LNCaP clone FGC (cell line): Measurements from ENCODE around the gene SRGAP3.

Source experiments
- DNase-seq: peaks from one replicate; pipeline ENCODE4 v3.0.0-alpha.2; 2011; ENCODE audit warnings: low read depth
- H3K4me3 ChIP-seq: 2 replicates; pipeline ENCODE4 v1.5.1; 2011; ENCODE audit warnings: mild to moderate bottlenecking, low read depth, low read length, control low read depth
- TF ChIP-seq, protein P1 (sequence below): IDR thresholded peaks from 2 replicates; pipeline ENCODE4 v1.5.1; 2012; ENCODE audit warnings: mild to moderate bottlenecking; ENCODE audit not compliant: control insufficient read depth, insufficient read depth; ENCODE audit errors: extremely low read depth

Gene SRGAP3

DNA sequence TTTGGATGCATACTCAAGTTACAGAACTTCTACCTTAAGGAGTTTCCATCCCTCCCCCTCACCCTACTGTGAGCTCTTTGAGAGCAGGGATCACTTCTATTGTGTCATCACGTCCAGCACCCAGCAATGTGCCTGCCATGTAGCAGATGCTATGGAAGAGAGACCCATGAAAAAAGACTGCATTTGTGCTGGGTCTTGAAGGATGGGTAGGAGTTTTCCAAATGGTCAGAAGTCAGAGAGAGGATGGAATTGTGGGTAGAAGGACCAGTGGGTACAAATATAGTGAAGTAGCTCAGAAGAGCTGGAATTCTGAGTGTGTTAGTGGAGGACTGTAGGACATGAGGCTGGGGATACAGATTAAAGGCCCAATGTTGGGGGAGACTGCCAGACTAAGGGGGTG is 141.7 kb downstream of the SRGAP3 start:
- H3K4me3 ChIP-seq, result no peak overlapping the region
- TF ChIP-seq, protein P1, sequence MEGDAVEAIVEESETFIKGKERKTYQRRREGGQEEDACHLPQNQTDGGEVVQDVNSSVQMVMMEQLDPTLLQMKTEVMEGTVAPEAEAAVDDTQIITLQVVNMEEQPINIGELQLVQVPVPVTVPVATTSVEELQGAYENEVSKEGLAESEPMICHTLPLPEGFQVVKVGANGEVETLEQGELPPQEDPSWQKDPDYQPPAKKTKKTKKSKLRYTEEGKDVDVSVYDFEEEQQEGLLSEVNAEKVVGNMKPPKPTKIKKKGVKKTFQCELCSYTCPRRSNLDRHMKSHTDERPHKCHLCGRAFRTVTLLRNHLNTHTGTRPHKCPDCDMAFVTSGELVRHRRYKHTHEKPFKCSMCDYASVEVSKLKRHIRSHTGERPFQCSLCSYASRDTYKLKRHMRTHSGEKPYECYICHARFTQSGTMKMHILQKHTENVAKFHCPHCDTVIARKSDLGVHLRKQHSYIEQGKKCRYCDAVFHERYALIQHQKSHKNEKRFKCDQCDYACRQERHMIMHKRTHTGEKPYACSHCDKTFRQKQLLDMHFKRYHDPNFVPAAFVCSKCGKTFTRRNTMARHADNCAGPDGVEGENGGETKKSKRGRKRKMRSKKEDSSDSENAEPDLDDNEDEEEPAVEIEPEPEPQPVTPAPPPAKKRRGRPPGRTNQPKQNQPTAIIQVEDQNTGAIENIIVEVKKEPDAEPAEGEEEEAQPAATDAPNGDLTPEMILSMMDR, result no peak
- no peak for DNase-seq

DNA sequence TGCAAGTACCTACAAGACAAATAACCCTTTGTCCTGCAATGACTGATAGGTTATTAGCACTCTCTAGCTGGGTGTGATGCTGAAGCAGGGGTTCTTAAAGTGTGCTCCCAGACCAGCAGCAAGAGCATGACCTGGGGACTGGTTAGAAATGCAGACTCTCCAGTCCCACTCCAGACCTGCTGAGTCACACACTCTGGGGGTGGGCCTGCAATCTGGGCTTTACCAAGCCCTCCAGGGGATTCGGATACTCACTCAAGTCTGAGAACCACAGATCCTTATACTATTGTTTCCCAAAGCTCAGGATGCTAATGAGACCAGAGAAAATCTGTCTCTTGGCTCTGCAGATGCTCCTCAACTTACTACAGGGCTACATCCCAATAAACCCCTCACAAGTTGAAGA is 144.0 kb downstream of the SRGAP3 start:
- TF ChIP-seq, protein P1, result no peak
- no peak for DNase-seq
- H3K4me3 ChIP-seq, result no peak overlapping the region

DNA sequence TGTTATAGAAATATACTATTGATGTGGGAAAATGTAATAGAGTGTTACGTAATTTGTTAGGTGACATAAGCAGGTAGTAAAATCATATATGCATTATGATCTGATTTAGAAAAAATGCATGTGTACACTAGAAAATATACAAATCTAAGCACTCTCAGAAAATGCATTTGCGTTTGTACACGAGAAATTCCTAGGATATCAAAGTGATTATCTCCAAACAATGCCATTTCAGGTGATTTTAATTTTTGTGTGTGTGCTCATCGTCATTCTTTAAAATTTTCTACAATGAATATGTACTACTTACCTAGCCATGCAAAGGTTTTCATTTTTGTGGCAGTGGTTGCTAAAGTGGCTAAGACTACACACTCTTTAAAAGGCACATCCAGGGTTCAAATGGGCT is 145.3 kb downstream of the SRGAP3 start:
- H3K4me3 ChIP-seq, result no peak overlapping the region
- DNase-seq, result no peak
- TF ChIP-seq, protein P1, result no peak

DNA sequence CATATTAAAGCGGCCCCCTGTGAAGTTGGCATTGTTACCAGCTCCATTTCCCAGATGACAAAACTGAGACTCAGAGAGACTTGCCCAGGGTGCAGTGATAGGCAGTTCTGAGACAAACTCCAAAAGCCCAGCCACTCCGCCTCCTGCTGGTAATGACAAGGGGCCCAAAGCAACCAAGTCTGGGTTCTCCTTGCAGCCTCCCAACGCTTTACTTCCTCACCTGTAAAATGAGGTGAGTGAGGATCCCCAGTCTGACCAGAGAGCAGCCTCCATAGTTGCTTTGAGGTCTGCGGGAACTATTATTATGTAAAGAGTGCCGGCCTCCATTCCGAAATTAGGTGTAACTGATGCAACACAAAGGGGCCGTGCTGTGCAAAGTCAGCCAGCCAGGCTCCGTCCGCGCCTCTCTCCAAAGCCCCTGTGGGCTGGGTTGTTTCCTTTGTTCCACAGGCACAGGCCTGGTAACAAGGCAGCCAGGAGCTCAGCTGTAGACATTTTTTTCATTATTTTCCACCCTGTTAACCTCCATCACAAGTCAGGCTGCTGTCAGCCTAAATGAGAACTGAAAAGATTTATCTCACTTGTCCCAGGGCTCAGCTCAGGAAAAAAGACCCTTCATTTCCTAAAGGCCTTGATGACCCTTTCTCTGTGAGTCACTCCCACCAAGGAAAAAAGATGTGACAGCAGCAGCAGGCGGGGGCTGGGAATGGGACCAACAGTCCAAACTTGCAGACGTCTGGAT is 147.0 kb downstream of the SRGAP3 start:
- TF ChIP-seq, protein P1, result no peak
- no peak overlapping the region for H3K4me3 ChIP-seq
- DNase-seq, result no peak

DNA sequence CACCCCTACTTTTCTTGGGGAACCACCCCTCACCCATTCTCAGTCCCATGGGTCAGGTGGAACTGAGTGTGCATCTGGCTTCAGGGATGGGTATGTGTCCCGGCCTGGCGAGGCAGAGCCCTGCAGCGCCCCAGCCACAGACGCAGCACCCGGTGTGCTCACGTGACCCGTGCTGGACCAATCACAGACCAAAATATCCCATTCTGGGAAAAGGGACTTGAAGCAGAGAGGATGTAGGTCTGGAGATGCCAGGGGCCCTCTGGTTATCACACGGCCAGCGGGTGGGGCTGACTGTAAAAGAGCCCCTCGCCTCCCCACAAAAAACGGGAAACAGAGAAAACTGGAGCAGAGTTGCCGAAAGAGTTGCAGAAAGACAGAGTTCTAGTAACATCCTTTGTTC is 148.2 kb downstream of the SRGAP3 start:
- DNase-seq, result no peak
- TF ChIP-seq, protein P1, result no peak
- no peak overlapping the region for H3K4me3 ChIP-seq

DNA sequence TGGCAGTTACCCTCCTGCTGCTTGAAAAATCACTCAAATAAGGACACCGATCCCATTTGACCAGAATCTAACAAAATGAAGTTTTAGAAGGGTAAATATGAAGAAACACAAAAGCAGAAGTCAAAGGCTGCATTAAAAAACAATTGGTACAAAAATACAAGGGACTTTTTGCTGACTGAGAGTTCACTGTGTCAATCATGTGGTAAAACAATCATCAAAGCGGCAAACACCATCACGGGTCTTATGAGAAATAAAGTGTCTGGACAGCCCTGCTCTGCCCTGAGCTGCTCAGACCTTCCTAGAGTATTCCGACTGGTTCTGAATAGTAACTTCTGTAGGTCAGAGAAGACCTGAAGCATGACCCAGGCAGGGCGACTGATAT is 148.9 kb downstream of the SRGAP3 start:
- TF ChIP-seq, protein P1, result no peak
- H3K4me3 ChIP-seq, result no peak overlapping the region
- no peak for DNase-seq
